ENCODE data around the gene ACSL5.

GRCh38 chr10:112375721-112376395 is 1.9 kb downstream of the ACSL5 start:
- TF ChIP-seq CTCF (IDR thresholded peaks at IDR 0.05; ENCODE audit: low read length) (no peak), EZH2 (IDR thresholded peaks at IDR 0.05; ENCODE audit: borderline replicate concordance, low read length) (no peak)

Data from OCI-LY1 (cell line).